IMR-90 (cell line): ENCODE results near the gene MTHFSD. TPM values are rescaled to one million over a fixed set of nuclear protein-coding genes. Genes with fewer than 3 reads are reported as not detected.

ENCODE experiments used
- ATAC-seq: fragments of 200-7000 bp; cut with Tn5 transposase; 2 replicates; pipeline ENCODE4 v1.9.1; 2020; ENCODE audit warnings: low read depth, mild to moderate bottlenecking, moderate library complexity
- BruUV-seq: library from RNA; stranded (reverse); fragments of 400-500 nt; replicated peaks from 2 replicates; lab custom pipeline; 2021; lab: Mats Ljungman, UMichigan
- CTCF ChIA-PET: fragments of 300-600 bp; formaldehyde crosslinking; extraction: SDS; loops from one replicate; lab custom pipeline; 2021; ENCODE audit warnings: antibody characterized with exemption; lab: Yijun Ruan, JAX
- POLR2A ChIA-PET: fragments of 300-600 bp; sonication (Branson Sonifier 250); formaldehyde crosslinking; loops from one replicate; lab custom pipeline; 2022; ENCODE audit warnings: antibody characterized with exemption; ENCODE audit not compliant: unreplicated experiment; lab: Charles Lee
- DNase-seq: peaks from one replicate; pipeline ENCODE4 v3.0.0; 2013
- H2AFZ ChIP-seq: replicated peaks from 2 replicates; pipeline ENCODE3; 2013; ENCODE audit warnings: low read length, mild to moderate bottlenecking; ENCODE audit not compliant: poor library complexity
- H2AK5ac ChIP-seq: 2 replicates; pipeline ENCODE4 v1.6.1; 2013; ENCODE audit warnings: low read depth, low read length, inconsistent platforms
- H2AK9ac ChIP-seq: replicated peaks from 2 replicates; pipeline ENCODE3; 2013; ENCODE audit warnings: mild to moderate bottlenecking, low read depth, low read length, moderate library complexity; ENCODE audit not compliant: poor library complexity
- H2BK120ac ChIP-seq: 2 replicates; pipeline ENCODE4 v1.6.1; 2013; ENCODE audit warnings: low read depth, low read length, inconsistent platforms
- H2BK15ac ChIP-seq: 3 replicates; pipeline ENCODE4 v1.6.1; 2013; ENCODE audit warnings: low read depth, low read length, inconsistent platforms
- H2BK20ac ChIP-seq: 2 replicates; pipeline ENCODE4 v1.6.1; 2013; ENCODE audit warnings: low read depth, mild to moderate bottlenecking, inconsistent platforms, low read length, moderate library complexity
- H2BK5ac ChIP-seq: 2 replicates; pipeline ENCODE4 v1.6.1; 2013; ENCODE audit warnings: mild to moderate bottlenecking, low read depth, low read length, inconsistent platforms; ENCODE audit not compliant: poor library complexity, severe bottlenecking
- H3K14ac ChIP-seq: replicated peaks from 2 replicates; pipeline ENCODE4 v1.6.1; 2013; ENCODE audit warnings: low read depth, low read length, inconsistent platforms
- H3K18ac ChIP-seq: 2 replicates; pipeline ENCODE4 v1.6.1; 2013; ENCODE audit warnings: low read depth, low read length, control low read depth
- H3K23ac ChIP-seq: 2 replicates; pipeline ENCODE4 v1.6.1; 2013; ENCODE audit warnings: low read depth, low read length, inconsistent platforms
- H3K27ac ChIP-seq: 2 replicates; pipeline ENCODE4 v1.5.1; 2013; ENCODE audit warnings: mild to moderate bottlenecking, control low read depth, low read length; ENCODE audit not compliant: insufficient read depth
- H3K27me3 ChIP-seq: 2 replicates; pipeline ENCODE4 v1.6.1; 2013; ENCODE audit warnings: low read length; ENCODE audit not compliant: control insufficient read depth, insufficient read depth
- H3K36me3 ChIP-seq: 2 replicates; pipeline ENCODE4 v1.6.1; 2013; ENCODE audit warnings: low read length, mixed read lengths; ENCODE audit not compliant: control insufficient read depth, insufficient read depth
- H3K4ac ChIP-seq: 2 replicates; pipeline ENCODE4 v1.6.1; 2013; ENCODE audit warnings: low read depth, low read length, inconsistent platforms
- H3K4me1 ChIP-seq: 2 replicates; pipeline ENCODE4 v1.6.1; 2013; ENCODE audit warnings: low read length, mixed read lengths; ENCODE audit not compliant: control insufficient read depth, insufficient read depth
- H3K4me2 ChIP-seq: 2 replicates; pipeline ENCODE4 v1.6.1; 2013; ENCODE audit warnings: low read depth, mild to moderate bottlenecking, control low read depth, low read length, moderate library complexity
- H3K4me3 ChIP-seq: 2 replicates; pipeline ENCODE4 v1.5.1; 2013; ENCODE audit warnings: low read depth, mild to moderate bottlenecking, control low read depth, low read length, moderate library complexity; ENCODE audit not compliant: insufficient read depth
- H3K56ac ChIP-seq: 2 replicates; pipeline ENCODE4 v1.6.1; 2013; ENCODE audit warnings: low read length, inconsistent platforms; ENCODE audit not compliant: insufficient read depth; ENCODE audit errors: extremely low read depth
- H3K79me1 ChIP-seq, 2 experiments: 2 replicates each; pipeline ENCODE4 v1.6.1; 2013; ENCODE audit warnings: low read length in 2 of 2, inconsistent platforms in 1 of 2, low read depth in 1 of 2
- H3K9ac ChIP-seq: 2 replicates; pipeline ENCODE4 v1.6.1; 2013; ENCODE audit warnings: low read depth, low read length, control low read depth
- H3K9me1 ChIP-seq: 2 replicates; pipeline ENCODE4 v1.6.1; 2013; ENCODE audit warnings: low read length, inconsistent platforms; ENCODE audit not compliant: insufficient read depth
- H3K9me3 ChIP-seq: 2 replicates; pipeline ENCODE4 v1.6.1; 2013; ENCODE audit warnings: low read length; ENCODE audit not compliant: control insufficient read depth, insufficient read depth
- H4K20me1 ChIP-seq: 2 replicates; pipeline ENCODE4 v1.6.1; 2013; ENCODE audit warnings: low read length, inconsistent platforms; ENCODE audit not compliant: insufficient read depth
- H4K5ac ChIP-seq: 2 replicates; pipeline ENCODE4 v1.6.1; 2013; ENCODE audit warnings: mild to moderate bottlenecking, low read depth, low read length, control low read depth
- H4K8ac ChIP-seq, 2 experiments: 2 replicates each; pipeline ENCODE4 v1.6.1; 2013; ENCODE audit warnings: low read depth in 2 of 2, low read length in 2 of 2, control low read depth in 1 of 2, inconsistent platforms in 1 of 2
- H4K91ac ChIP-seq: 2 replicates; pipeline ENCODE4 v1.6.1; 2013; ENCODE audit warnings: low read depth, low read length, inconsistent platforms; ENCODE audit not compliant: insufficient read depth
- CTCF ChIP-seq: conservative IDR thresholded peaks from 2 replicates; pipeline ENCODE4 v1.5.1; 2012; ENCODE audit warnings: mild to moderate bottlenecking, low read depth, low read length, improper control_type of control experiment
- WGBS, 2 experiments: methylation state at CpG; one replicate each; pipeline versions ENCODE4 v1.1.5 to v1.1.7; 2013; ENCODE audit warnings: missing lambda C conversion rate in 2 of 2; ENCODE audit not compliant: insufficient read length in 1 of 2; ENCODE audit errors: extremely low coverage in 2 of 2; 5-methylcytosine and 5-hydroxymethylcytosine counted together
- dilution Hi-C: fragments of 300-500 bp; cut with HindIII; formaldehyde crosslinking; loops from one replicate; pipeline ENCODE4 v1.14.3; 2018; ENCODE audit warnings: low sequenced_read_pairs; ENCODE audit not compliant: unreplicated experiment
- in situ Hi-C: fragments of 300-500 bp; cut with MboI; formaldehyde crosslinking; loops from 3 replicates; pipeline ENCODE4 v1.14.3; 2019; ENCODE audit warnings: low sequenced_read_pairs, inconsistent platforms, mixed read lengths
- intact Hi-C: fragments of 100-400 bp; cut with micrococcal nuclease; formaldehyde crosslinking; loops from 2 replicates; pipeline ENCODE4 v1.10.0; 2022
- polyA plus RNA-seq, 3 experiments: library from polyadenylated mRNA; depleted of rRNA; stranded (reverse); fragments of >200 nt; gene quantifications; 2 replicates each; pipeline ENCODE4 v1.2.3, GENCODE V29; 2012; ENCODE audit warnings: low replicate concordance in 1 of 3
- total RNA-seq: library from RNA; depleted of rRNA; stranded (reverse); fragments of >200 nt; gene quantifications from 2 replicates; pipeline ENCODE4 v1.2.3, GENCODE V29; 2012

The MTHFSD gene
- total and polyA plus RNA-seq, 2 of the 4 experiments (the other 2 are of a cell fraction), result 8.2 to 16.8 TPM

GRCh38 chr16:86496262-86496928 is 58.6 kb downstream of the MTHFSD start:
- Histone ChIP-seq H3K4me3 (peak overlapping the region; percentile 38), H4K8ac (peak overlapping the region; percentile 47 to 60; a peak in 2 of 4 replicates), H3K14ac (peak overlapping the region; percentile 86), H4K5ac (peak overlapping the region; percentile 43; the same call in 1 of the 2 replicates), H3K4me1 (peaks cover 56% of the 10 kb centered on the region), H2AFZ (no peak overlapping the region), H3K9me3 (no peaks in the 10 kb centered on the region), H4K20me1 (peaks cover 96% of the 10 kb centered on the region), H2AK9ac (peak overlapping the region; percentile 60), H3K4ac (peak overlapping the region; percentile 74), H3K9me1 (peaks cover 33% of the 10 kb centered on the region), H3K36me3 (peaks cover 67% of the 10 kb centered on the region), H3K4me2 (peak overlapping the region; percentile 86), H2BK15ac (no peak overlapping the region), H3K56ac (peak overlapping the region; percentile 58; the same call in 1 of the 2 replicates), H4K91ac (peak overlapping the region; percentile 43), H2BK120ac (peak overlapping the region; percentile 69), H3K27ac (peak overlapping the region; percentile 97), H3K79me1 (peaks cover 10 to 55% of the 10 kb centered on the region in 2 experiments), H3K23ac (peak overlapping the region; percentile 66; the same call in 1 of the 2 replicates), H3K18ac (no peak overlapping the region; the same call in 1 of the 2 replicates), H3K9ac (peak overlapping the region; percentile 71), H2AK5ac (peak overlapping the region; percentile 25), H2BK20ac (no peak overlapping the region), H3K27me3 (no peaks in the 10 kb centered on the region), H2BK5ac (peak overlapping the region; percentile 3)
- POLR2A ChIA-PET, result no interaction called here
- dilution Hi-C loops, result no loop called here
- 60% methylated on average over 11 of the region's 34 CpGs; no CpG with 5 or more reads in 1 of the 2 experiments for WGBS, 2 experiments
- CTCF ChIA-PET, result interaction anchor here (0.7 kb wide), 1 partner anchor 193 kb away, joined by 4 read pairs; no protein-coding TSS in a partner anchor
- in situ Hi-C loops, result no loop called here
- TF ChIP-seq CTCF, result no peak
- ATAC-seq (no peak), DNase-seq (no peak)
- intact Hi-C loops, result no loop called here
- BruUV-seq, result no TSS peak
